GM21381 (cell line): ENCODE results near the gene IGFBP6.

ENCODE experiments used
- ATAC-seq: cut with Tn5 transposase; IDR thresholded peaks from one replicate; pipeline ENCODE4 v1.9.1; 2021; ENCODE audit warnings: mild to moderate bottlenecking, moderate library complexity; ENCODE audit not compliant: unreplicated experiment

IGFBP6 gene

DNA sequence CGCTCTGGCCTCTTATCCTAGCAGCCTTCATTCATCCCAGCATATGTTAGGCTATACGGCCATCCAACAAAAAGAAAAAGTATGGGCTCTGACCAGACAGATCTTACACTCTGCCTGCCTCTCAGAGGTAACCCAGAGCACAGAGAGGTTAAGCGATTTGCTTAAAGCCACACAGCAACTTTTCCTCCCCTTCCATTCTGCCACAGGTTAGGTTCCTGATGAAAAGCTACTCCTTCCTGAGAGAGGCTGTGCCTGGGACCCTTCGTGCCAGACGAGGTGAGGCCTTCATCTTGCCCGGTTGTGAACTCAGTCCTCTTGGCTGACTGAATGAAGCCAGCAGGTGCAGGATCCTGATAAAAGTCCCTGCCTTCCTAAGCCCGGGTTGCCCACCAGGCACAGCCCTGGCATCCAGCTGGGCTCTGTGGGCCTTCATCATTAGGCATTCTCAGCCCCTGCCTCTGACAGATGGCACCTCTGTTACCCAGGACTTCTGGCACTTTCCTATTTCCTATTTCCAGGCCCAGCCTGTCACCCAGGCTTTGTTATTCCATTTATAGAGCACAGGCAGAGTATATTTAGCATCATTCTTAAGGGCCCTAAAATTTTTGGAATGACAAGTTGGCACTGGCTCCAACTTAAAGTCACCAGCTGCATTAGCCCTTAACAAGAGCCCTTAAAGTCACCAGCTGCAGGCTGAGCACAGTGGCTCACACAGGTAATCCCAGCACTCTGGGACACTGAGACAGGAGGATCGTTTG lies 18.6 kb downstream of the IGFBP6 start:
- ATAC-seq = no peak

DNA sequence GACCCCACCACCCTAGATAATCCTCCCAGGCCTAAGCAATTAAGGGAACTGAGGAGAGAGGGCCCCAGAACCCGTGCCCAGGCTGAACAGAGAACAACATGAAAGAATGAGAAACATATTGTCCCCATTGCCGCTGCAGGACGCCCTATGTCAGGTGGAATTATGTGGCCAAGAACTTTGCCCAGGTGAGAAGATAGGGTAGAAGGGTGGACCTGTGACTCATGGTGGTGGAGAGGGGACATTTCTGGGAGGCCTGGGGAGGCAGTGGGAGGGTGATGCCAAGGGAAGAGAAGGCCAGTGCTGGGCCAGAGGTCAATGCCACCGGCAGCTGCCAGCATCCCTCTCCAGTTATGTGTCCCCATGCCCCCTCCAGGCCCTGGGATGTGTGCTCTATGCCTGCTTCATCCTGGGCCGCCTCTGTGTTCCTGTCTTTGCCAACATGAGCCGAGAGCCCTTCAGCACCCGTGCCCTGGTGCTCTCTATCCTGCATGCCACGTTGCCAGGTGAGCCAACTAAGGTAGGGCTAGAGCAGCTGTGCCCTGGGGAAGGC lies 21.4 kb downstream of the IGFBP6 start:
- ATAC-seq = no peak

DNA sequence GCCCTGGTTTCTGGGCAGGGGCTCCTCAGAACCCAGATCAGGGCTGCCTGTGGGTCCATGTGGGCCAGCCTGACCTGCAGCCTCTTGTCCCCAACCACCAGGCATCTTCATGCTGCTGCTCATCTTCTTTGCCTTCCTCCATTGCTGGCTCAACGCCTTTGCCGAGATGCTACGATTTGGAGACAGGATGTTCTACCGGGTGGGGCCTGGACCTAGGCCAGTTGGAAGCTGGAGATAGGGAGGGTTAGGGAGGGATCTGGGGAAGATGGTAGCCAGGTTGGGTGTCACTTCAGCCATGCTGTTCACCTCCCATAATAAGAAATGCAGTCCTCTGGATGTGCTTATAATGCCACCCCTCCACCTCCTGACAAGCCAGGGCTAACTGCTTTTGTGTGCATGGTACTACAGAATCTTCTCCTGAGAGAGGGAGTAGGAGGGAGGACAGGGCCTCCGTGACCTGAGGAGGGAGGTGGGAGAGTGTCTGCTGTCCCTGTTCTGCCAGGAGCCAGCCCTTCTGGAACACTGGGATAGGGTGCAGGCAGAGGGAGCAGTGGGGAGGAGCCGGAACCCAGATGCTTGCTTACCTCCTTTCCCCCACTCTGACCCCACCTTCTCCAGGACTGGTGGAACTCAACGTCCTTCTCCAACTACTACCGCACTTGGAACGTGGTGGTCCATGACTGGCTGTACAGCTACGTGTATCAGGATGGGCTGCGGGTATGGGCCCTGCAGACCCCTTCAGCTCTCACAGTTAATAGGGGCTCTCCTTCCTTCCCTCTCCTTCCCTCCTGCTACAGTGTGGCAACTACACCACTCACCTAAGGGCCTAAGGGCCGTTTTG lies 23.4 kb downstream of the IGFBP6 start:
- ATAC-seq = no peak

DNA sequence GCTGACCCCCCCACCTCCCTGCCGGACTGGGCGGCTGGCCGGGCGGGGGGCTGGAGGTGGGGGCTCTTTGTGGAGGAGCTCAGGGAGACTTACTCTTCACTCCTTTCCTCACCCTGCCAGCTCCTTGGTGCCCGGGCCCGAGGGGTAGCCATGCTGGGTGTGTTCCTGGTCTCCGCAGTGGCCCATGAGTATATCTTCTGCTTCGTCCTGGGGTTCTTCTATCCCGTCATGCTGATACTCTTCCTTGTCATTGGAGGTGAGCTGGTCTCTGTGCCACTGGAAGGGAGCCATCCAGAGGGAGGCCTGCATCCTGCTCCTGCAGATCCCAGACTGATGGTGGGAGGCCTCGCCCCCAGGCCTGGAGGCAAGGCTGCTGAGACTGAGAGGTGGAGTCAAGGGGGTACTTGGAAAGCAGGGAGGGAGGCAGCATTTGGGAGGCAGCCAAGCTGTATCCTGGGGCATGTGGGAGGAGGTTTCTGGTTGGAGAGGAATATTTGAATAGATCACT lies 25.5 kb downstream of the IGFBP6 start:
- no peak for ATAC-seq

DNA sequence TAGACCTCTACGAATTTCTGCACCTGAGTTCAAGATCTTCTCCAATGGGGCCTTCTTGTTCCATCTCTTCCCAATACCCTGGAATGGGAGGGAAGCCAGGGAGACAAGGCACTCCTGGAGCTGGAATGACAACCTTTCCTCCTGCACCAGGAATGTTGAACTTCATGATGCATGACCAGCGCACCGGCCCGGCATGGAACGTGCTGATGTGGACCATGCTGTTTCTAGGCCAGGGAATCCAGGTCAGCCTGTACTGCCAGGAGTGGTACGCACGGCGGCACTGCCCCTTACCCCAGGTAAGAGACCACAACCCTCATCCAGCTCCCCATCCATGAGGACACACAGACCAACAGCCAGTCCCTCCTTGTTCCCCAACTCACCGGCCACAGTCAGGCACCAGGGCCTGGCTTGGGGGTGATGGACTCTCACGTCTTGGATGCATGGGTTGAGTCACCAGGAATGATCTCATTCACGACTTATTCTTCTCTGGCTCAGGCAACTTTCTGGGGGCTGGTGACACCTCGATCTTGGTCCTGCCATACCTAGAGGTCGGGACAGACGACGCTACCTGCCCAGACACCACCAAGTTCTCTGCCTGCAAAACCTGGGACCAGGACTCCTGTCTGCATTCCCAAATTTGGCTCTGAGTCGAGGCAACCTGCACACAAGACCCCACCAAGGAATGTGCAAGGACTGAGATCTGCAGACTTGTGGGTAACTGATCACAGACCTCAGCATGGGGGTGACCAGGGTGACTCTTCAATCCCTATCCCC lies 26.3 kb downstream of the IGFBP6 start:
- no peak for ATAC-seq

DNA sequence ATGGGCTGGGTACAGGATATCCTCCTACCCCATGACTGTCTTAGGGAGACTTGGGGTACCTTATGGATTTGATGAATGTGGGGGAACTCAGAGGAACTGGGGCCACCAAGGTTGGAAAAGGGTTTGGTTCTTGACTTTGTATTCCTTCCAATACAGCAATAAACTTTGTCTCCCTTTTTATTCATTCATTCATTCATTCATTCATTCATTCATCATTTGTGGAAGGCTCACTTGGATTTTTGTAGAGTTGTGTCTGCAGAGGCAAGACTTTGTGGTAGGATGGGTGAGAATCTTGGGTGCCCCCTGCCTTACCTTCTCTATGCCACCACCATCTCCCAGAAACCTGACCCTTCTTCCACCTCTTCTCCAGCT lies 26.9 kb downstream of the IGFBP6 start:
- ATAC-seq = no peak

DNA sequence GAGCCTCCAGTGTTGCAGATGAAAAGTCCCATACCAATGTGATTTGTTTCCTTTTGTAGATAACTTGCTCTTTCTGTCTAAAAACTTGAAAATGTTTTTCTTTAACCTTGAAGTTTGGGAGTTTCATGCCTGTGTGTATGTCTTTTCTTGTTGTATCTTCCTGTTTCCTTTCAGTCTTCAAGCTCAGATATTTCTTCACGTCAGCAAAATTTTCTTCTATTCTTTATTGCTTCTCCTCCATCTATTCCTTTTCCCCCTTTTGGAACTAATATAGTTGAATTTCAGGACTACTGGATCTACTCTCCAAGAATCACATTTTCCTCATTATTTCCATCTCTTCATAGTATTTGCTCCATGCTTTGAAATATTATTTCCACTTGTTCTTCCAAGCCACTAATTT lies 29.7 kb downstream of the IGFBP6 start:
- ATAC-seq = no peak

DNA sequence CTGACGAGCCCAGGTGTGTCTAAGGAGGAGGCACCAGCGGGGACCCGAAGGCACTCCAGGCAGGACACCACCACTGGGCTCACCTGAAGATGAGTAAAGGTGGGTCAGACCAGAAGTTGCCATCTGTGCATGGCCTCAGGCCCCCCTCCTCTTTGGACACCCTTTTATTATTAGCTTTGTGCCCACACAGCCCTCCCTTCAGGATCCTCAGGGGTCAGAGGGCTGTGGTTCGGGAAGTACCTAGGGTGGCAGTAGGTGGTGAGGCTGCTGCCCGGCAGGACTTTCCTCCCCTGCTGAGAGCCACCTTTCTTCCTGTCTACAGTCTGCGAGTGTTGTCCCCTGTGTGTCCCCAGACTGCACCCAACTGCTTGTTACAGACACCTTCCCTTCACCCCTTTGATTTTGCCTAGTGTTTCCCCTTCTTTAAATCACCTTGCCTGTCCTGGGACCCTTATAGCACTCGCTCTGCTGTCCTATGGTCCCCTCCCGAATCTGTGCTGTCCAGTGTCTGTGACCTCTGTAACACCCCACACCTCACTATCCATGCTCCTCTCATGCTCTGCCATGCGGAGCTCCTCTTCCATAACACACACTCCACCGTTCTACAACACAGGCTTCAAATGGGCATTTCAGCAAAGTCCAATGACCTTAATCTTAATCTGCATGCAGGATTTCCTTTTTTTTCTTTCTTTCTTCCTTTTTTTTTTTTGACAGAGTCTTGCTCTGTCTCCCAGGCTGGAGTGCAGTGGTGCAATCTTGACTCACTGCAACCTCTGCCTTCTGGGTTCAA lies 31.5 kb downstream of the IGFBP6 start:
- no peak for ATAC-seq

DNA sequence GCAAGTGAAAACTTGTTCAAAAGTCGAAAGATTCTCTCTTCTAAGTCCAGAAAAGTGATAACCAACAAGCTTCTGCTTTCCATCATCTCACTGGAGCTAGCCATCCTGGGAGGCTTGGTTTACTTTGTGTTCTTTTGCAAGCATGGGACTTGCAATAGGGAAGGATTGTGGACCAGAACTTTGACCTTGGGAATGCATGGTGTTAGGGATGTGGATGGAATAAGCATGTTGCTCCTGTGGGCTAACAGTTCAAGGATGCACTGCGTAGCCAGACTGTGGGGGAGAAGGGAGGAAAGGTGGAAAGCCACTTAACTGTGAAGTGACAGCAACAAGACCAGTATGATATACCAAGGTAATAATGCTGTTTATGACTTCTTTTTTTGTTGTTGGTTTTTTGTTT lies 34.4 kb downstream of the IGFBP6 start:
- ATAC-seq = no peak

DNA sequence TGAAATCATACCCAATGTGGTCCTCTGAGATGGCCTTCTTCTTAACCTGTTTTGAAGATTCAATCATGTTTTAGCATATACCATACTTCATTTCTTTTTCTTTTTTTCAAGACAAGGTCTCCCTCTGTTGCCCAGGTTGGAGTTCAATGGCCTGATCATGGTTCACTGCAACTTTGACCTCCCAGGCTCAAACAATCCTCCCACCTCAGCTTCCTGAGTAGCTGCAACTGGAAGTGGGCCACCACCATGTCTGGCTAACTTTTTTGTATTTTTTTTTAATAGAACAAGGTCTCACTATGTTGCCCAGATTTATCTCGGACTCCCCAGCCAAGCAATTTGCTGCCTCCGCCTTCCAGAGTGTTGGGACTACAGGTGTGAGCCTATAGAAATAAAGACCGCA lies 36.3 kb downstream of the IGFBP6 start:
- ATAC-seq = no peak

DNA sequence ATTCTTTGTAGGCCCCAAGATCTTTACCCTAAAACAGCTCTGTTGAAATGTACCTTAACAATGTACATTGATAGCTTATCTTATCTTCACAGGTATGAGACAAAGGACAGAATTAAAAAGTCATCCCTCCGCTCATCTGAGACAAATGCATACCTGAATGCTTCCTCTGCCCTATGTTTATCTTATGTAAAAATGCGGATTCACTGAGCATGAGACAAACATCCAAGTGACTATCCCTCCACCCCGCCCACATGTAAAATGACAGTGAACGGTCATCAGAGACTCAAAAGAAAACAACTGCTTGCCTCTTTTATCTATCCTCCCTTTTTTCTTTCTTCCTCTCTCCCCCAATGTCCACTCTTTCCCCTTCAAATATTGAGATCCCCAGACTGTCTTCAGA lies 45.9 kb downstream of the IGFBP6 start:
- ATAC-seq = no peak

DNA sequence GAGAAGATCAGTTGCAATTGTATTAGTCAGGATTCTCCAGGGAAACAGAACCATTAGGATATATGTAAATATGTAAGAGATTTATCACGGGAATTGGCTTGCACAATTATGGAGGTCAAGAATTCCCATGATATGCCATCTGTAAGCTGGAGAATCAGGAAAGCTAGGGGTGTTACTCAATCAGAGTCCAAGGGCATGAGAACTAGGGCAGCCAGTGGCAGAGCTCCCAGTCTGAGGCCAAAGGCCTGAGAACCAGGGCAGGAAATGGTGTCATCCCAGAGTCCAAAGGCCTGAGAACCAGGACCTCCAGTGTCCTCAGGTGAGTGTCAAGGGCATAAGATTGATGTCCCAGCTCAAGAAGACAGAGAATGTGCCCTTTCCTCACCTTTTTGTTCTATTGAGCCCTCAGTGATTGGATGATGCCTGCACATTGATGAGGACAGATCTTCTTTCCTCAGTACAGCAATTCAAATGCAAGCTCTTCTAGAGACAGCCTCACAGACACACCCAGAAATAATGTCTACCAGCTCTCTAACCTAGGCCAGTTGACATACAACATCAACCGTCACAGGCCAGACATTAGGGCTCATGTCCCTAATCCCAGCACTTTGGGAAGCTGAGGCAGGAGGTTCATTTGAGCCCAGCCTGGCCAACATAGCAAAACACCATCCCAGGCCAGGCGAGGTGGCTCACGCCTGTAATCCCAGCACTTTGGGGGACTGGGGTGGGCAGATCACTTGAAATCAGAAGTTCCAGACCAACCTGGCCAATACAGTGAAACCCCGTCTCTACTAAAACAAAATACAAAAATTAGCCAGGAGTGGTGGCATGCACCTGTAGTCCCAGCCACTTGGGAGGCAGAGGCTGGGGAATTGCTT lies 48.2 kb downstream of the IGFBP6 start:
- no peak for ATAC-seq

DNA sequence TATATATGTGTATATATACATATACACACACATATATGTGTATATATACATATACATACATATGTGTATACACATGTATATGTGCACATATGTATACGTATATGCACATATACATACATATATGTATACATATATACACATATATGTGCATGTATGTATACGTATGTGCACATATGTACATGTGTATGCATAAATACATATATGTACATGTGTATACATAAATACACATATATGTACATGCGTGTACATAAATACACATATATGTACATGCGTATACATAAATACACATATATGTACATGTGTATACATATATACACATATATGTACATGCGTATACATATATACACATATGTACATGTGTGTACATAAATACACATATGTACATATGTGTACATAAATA lies 49.7 kb downstream of the IGFBP6 start:
- ATAC-seq = no peak

DNA sequence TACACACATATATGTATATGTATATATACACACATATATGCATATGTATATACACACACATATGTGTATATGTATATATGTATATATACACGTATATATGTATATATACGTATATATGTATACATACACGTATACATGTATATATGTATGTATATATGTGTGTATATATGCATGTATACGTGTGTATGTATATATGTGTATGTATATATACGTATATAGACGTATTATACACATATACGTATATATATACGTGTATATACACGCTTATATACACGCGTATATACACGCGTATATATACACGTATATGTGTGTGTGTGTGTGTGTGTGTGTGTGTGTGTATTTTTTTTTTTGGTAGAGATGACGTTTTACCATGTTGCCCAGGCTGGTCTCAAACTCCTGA lies 50.2 kb downstream of the IGFBP6 start:
- no peak for ATAC-seq

DNA sequence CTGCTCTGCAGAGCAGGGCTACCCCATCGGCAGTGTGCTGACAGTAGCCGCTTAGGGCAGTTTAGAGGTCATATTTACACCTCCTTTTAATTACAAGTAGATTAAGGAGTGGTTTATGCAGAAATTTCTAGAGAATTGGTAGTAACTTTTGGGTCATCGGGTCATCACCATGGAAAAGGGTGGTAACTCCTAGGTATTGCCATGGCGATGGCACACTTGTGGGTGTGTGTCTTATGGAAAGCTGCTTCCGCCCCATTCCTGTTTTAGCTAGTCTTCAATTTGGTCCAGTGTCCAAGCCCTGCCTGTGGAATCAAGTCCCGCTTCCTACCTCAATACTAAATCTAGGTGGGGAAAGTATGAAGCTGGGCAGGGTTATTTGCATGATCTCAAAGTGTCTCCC lies 53.6 kb downstream of the IGFBP6 start:
- ATAC-seq = no peak
